Memory B cell (primary cell): ENCODE data around the gene EIF2AK2.
"Not testable (repeated sequence)": the region's sequence is repeated elsewhere in the genome, so short reads cannot be mapped to it uniquely, and the experiment has no call there.

Experiments
- ATAC-seq: fragments of 150-1000 bp; cut with Tn5 transposase; 2 replicates; pipeline ENCODE4 v1.10.0; 2021; ENCODE audit warnings: low read depth, mild to moderate bottlenecking, moderate library complexity
- DNase-seq, 2 donors: peaks; one replicate each; pipeline ENCODE4 v3.0.0; 2022; ENCODE audit warnings: low spot score in 2 of 2
- H3K27ac Mint-ChIP-seq: one replicate; pipeline ENCODE4 v1.8.0; 2022; ENCODE audit warnings: mild to moderate bottlenecking, moderate library complexity, mixed read lengths
- H3K27me3 Mint-ChIP-seq: one replicate; pipeline ENCODE4 v1.8.0; 2022; ENCODE audit warnings: mixed read lengths
- H3K36me3 Mint-ChIP-seq: one replicate; pipeline ENCODE4 v1.8.0; 2022; ENCODE audit warnings: mild to moderate bottlenecking, mixed read lengths
- H3K4me1 Mint-ChIP-seq: one replicate; pipeline ENCODE4 v1.8.0; 2022; ENCODE audit warnings: mixed read lengths
- H3K4me3 Mint-ChIP-seq: one replicate; pipeline ENCODE4 v1.8.0; 2022; ENCODE audit warnings: mild to moderate bottlenecking, moderate library complexity, mixed read lengths
- H3K9me3 Mint-ChIP-seq: one replicate; pipeline ENCODE4 v1.8.0; 2022; ENCODE audit warnings: mixed read lengths

Gene EIF2AK2

GRCh38 chr2:37156857-37157714 lies at the start of gene EIF2AK2:
TSS of gene EIF2AK2 (minus strand) at chr2:37156980. CDS start at chr2:37147806, 9,174 bp downstream.
- H3K4me1 Mint-ChIP-seq, result peaks cover 35% of the 10 kb centered on the region
- ATAC-seq (peak; percentile 92), DNase-seq (peak; percentile 73 to 74)
- peak within 1 kb of the TSS; percentile 89 for H3K4me3 Mint-ChIP-seq
- peak within 1 kb of the TSS; percentile 86 for H3K27ac Mint-ChIP-seq
- H3K27me3 Mint-ChIP-seq, result no peaks in the 10 kb centered on the region
- H3K9me3 Mint-ChIP-seq, result peaks cover 3% of the 10 kb centered on the region
- H3K36me3 Mint-ChIP-seq, result peaks cover 12% of the 10 kb centered on the region

GRCh38 chr2:37205689-37206341 lies 49.0 kb upstream of the EIF2AK2 start:
- Mint-ChIP-seq H3K36me3 (peaks cover 71% of the 10 kb centered on the region), H3K27me3 (no peaks in the 10 kb centered on the region), H3K27ac (peak overlapping the region; percentile 47), H3K4me3 (no peak overlapping the region), H3K9me3 (peaks cover 14% of the 10 kb centered on the region), H3K4me1 (peaks cover 14% of the 10 kb centered on the region)
- ATAC-seq, result no peak
- DNase-seq, result no peak

- not testable (repeated sequence) for DNase-seq, ATAC-seq, H3K4me3 Mint-ChIP-seq, H3K27me3 Mint-ChIP-seq
- peak overlapping the region; percentile 47 for H3K27ac Mint-ChIP-seq
- peaks cover 66% of the 10 kb centered on the region for H3K36me3 Mint-ChIP-seq
- H3K9me3 Mint-ChIP-seq, result peaks cover 14% of the 10 kb centered on the region
- peaks cover 14% of the 10 kb centered on the region for H3K4me1 Mint-ChIP-seq
These were observed 48.4 kb upstream of the EIF2AK2 start for GRCh38 chr2:37205071-37205661.

GRCh38 chr2:37203708-37204107 lies 46.9 kb upstream of the EIF2AK2 start:
- ATAC-seq (no peak), DNase-seq (no peak)
- Mint-ChIP-seq H3K36me3 (peaks cover 52% of the 10 kb centered on the region), H3K4me1 (peaks cover 16% of the 10 kb centered on the region), H3K27me3 (no peaks in the 10 kb centered on the region), H3K4me3 (no peak overlapping the region), H3K9me3 (peaks cover 13% of the 10 kb centered on the region), H3K27ac (no peak overlapping the region)

- DNase-seq (no peak), ATAC-seq (no peak)
- Mint-ChIP-seq H3K27ac (peak overlapping the region; percentile 70), H3K36me3 (peaks cover 32% of the 10 kb centered on the region), H3K27me3 (no peaks in the 10 kb centered on the region), H3K9me3 (peaks cover 3% of the 10 kb centered on the region), H3K4me3 (no peak overlapping the region), H3K4me1 (peaks cover 11% of the 10 kb centered on the region)
These were observed 45.0 kb upstream of the EIF2AK2 start for GRCh38 chr2:37201766-37202165.

- Mint-ChIP-seq H3K9me3 (peaks cover 2% of the 10 kb centered on the region), H3K4me1 (peaks cover 11% of the 10 kb centered on the region), H3K4me3 (no peak overlapping the region), H3K27ac (no peak overlapping the region), H3K36me3 (peaks cover 31% of the 10 kb centered on the region), H3K27me3 (no peaks in the 10 kb centered on the region)
- DNase-seq (no peak), ATAC-seq (no peak)
These were observed 44.4 kb upstream of the EIF2AK2 start for GRCh38 chr2:37201208-37201607.

GRCh38 chr2:37198681-37199065 lies 41.9 kb upstream of the EIF2AK2 start:
- Mint-ChIP-seq H3K9me3 (peaks cover 1% of the 10 kb centered on the region), H3K27ac (no peak overlapping the region), H3K4me3 (no peak overlapping the region), H3K4me1 (peaks cover 10% of the 10 kb centered on the region), H3K36me3 (peaks cover 12% of the 10 kb centered on the region), H3K27me3 (no peaks in the 10 kb centered on the region)
- ATAC-seq (no peak), DNase-seq (no peak)

GRCh38 chr2:37196320-37197195 lies 39.8 kb upstream of the EIF2AK2 start, which contains the start of gene CEBPZOS:
TSS of gene CEBPZOS (plus strand) at chr2:37196496. CDS start at chr2:37199705, 3,209 bp downstream.
- Mint-ChIP-seq H3K36me3 (peaks cover 1% of the 10 kb centered on the region), H3K4me3 (peak within 1 kb of the TSS; percentile 100), H3K4me1 (peaks cover 8% of the 10 kb centered on the region), H3K27me3 (no peaks in the 10 kb centered on the region), H3K27ac (peak within 1 kb of the TSS; percentile 98), H3K9me3 (no peaks in the 10 kb centered on the region)
- peak; percentile 87 for ATAC-seq
- peak; percentile 92 to 95 for DNase-seq

GRCh38 chr2:37195862-37196319 lies 39.1 kb upstream of the EIF2AK2 start:
- not testable (repeated sequence) for DNase-seq, H3K4me1 Mint-ChIP-seq, H3K27me3 Mint-ChIP-seq, H3K9me3 Mint-ChIP-seq, H3K36me3 Mint-ChIP-seq, ATAC-seq
- H3K27ac Mint-ChIP-seq, result peak overlapping the region; percentile 98
- peak overlapping the region; percentile 100 for H3K4me3 Mint-ChIP-seq

- DNase-seq (no peak), ATAC-seq (no peak)
- peaks cover 4% of the 10 kb centered on the region for H3K27me3 Mint-ChIP-seq
- H3K27ac Mint-ChIP-seq, result no peak overlapping the region
- no peaks in the 10 kb centered on the region for H3K9me3 Mint-ChIP-seq
- no peak overlapping the region for H3K4me3 Mint-ChIP-seq
- peaks cover 5% of the 10 kb centered on the region for H3K4me1 Mint-ChIP-seq
- peaks cover 1% of the 10 kb centered on the region for H3K36me3 Mint-ChIP-seq
These were observed 35.8 kb upstream of the EIF2AK2 start for GRCh38 chr2:37192551-37192950.

GRCh38 chr2:37191747-37192146 lies 35.0 kb upstream of the EIF2AK2 start:
- Mint-ChIP-seq H3K36me3 (peaks cover 1% of the 10 kb centered on the region), H3K9me3 (no peaks in the 10 kb centered on the region), H3K4me3 (no peak overlapping the region), H3K27ac (no peak overlapping the region), H3K4me1 (peaks cover 3% of the 10 kb centered on the region), H3K27me3 (peaks cover 4% of the 10 kb centered on the region)
- no peak for ATAC-seq
- DNase-seq, result no peak

GRCh38 chr2:37191253-37191652 lies 34.5 kb upstream of the EIF2AK2 start:
- no peaks in the 10 kb centered on the region for H3K36me3 Mint-ChIP-seq
- no peak overlapping the region for H3K27ac Mint-ChIP-seq
- H3K27me3 Mint-ChIP-seq, result peaks cover 4% of the 10 kb centered on the region
- H3K9me3 Mint-ChIP-seq, result no peaks in the 10 kb centered on the region
- H3K4me1 Mint-ChIP-seq, result peaks cover 2% of the 10 kb centered on the region
- DNase-seq (no peak), ATAC-seq (no peak)
- H3K4me3 Mint-ChIP-seq, result no peak overlapping the region

GRCh38 chr2:37190290-37190689 lies 33.5 kb upstream of the EIF2AK2 start:
- H3K4me1 Mint-ChIP-seq, result no peaks in the 10 kb centered on the region
- no peak overlapping the region for H3K27ac Mint-ChIP-seq
- no peaks in the 10 kb centered on the region for H3K9me3 Mint-ChIP-seq

More at GRCh38 chr2:37190290-37190689, 33.5 kb upstream of the EIF2AK2 start:
- Mint-ChIP-seq H3K4me3 (no peak overlapping the region), H3K36me3 (no peaks in the 10 kb centered on the region), H3K27me3 (peaks cover 4% of the 10 kb centered on the region)
- ATAC-seq (no peak), DNase-seq (no peak)
